Mucosa of descending colon (tissue), 3 donors: ENCODE data around the gene IER3. TPM values are rescaled to one million over a fixed set of nuclear protein-coding genes. Genes with fewer than 3 reads are reported as not detected.

ENCODE experiments used
- ATAC-seq: fragments of 200-7000 bp; cut with Tn5 transposase; one replicate; pipeline ENCODE4 v1.9.1; 2020; ENCODE audit warnings: mild to moderate bottlenecking, moderate library complexity
- DNase-seq, 3 donors: peaks; one replicate each; pipeline ENCODE4 v3.0.0-alpha.2; 2020
- H3K36me3 ChIP-seq: fragments of 200-600 bp; one replicate; pipeline ENCODE4 v1.8.0; 2021; ENCODE audit warnings: low read depth, mild to moderate bottlenecking
- H3K4me1 ChIP-seq: fragments of 200-600 bp; one replicate; pipeline ENCODE4 v1.8.0; 2021; ENCODE audit warnings: low read depth, mild to moderate bottlenecking
- H3K4me3 ChIP-seq: fragments of 200-600 bp; one replicate; pipeline ENCODE4 v1.8.0; 2021; ENCODE audit warnings: mild to moderate bottlenecking
- H3K9me3 ChIP-seq: fragments of 200-600 bp; one replicate; pipeline ENCODE4 v1.8.0; 2021; ENCODE audit warnings: mild to moderate bottlenecking
- intact Hi-C, 2 donors: fragments of 100-400 bp; cut with DNase I in 1 of 2; cut with micrococcal nuclease in 1 of 2; formaldehyde crosslinking; loops; one replicate each; pipeline versions ENCODE4 v1.11.0 to v1.11.1; 2022; cut with DNase I, micrococcal nuclease
- total RNA-seq, 3 donors: library from RNA; stranded (reverse); fragmentation: NEBNext Ultra II Directional in 2 of 3; extraction: Animal tissue kit (Norgen Biotek cat#: 25700) in 2 of 3; gene quantifications; one replicate each; pipeline versions ENCODE4 v1.2.1 to v1.2.4, GENCODE V29; 2021 to 2023
- TF ChIP-seq, protein P1 (sequence below): fragments of 200-600 bp; IDR thresholded peaks from one replicate; pipeline ENCODE4 v1.8.0; 2022; ENCODE audit warnings: antibody characterized with exemption, mild to moderate bottlenecking
- donor health status: DM: no; HTN: no; CAD: no; lungs with moderate emphysema.
- donor health status: DM: no; HTN: no; CAD: no.
- donor health status: DM: no; HTN: yes; CAD: no.

The IER3 gene
- total RNA-seq, 3 donors from 2014 or later = 64.0 to 183 (median 67.6) TPM

- Histone ChIP-seq H3K4me3 (peak overlapping the region; percentile 10), H3K36me3 (no peaks in the 10 kb centered on the region), H3K4me1 (peaks cover 61% of the 10 kb centered on the region), H3K9me3 (no peaks in the 10 kb centered on the region)
- TF ChIP-seq, protein P1, sequence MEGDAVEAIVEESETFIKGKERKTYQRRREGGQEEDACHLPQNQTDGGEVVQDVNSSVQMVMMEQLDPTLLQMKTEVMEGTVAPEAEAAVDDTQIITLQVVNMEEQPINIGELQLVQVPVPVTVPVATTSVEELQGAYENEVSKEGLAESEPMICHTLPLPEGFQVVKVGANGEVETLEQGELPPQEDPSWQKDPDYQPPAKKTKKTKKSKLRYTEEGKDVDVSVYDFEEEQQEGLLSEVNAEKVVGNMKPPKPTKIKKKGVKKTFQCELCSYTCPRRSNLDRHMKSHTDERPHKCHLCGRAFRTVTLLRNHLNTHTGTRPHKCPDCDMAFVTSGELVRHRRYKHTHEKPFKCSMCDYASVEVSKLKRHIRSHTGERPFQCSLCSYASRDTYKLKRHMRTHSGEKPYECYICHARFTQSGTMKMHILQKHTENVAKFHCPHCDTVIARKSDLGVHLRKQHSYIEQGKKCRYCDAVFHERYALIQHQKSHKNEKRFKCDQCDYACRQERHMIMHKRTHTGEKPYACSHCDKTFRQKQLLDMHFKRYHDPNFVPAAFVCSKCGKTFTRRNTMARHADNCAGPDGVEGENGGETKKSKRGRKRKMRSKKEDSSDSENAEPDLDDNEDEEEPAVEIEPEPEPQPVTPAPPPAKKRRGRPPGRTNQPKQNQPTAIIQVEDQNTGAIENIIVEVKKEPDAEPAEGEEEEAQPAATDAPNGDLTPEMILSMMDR = no peak
- ATAC-seq (peak; percentile 59), DNase-seq (peak in 2 of 3 donors; percentile 47 to 66)
- intact Hi-C loops = loop anchor here (10.0 kb wide), 2 partner anchors 77 to 137 kb away; partner anchors contain the start of gene DDR1 (in 2 of the 2)
Observed at GRCh38 chr6:30747902-30748769, 3.8 kb upstream of the IER3 start.

- intact Hi-C loops = loop anchor here (10.0 kb wide), 2 partner anchors 78 to 138 kb away; partner anchors contain the start of gene DDR1 (in 2 of the 2)
- DNase-seq (no peak), ATAC-seq (no peak)
- TF ChIP-seq, protein P1 = no peak
- Histone ChIP-seq H3K4me3 (no peak overlapping the region), H3K9me3 (no peaks in the 10 kb centered on the region), H3K4me1 (peaks cover 61% of the 10 kb centered on the region), H3K36me3 (peaks cover 5% of the 10 kb centered on the region)
Observed at GRCh38 chr6:30747300-30747687, 2.9 kb upstream of the IER3 start.

DNA sequence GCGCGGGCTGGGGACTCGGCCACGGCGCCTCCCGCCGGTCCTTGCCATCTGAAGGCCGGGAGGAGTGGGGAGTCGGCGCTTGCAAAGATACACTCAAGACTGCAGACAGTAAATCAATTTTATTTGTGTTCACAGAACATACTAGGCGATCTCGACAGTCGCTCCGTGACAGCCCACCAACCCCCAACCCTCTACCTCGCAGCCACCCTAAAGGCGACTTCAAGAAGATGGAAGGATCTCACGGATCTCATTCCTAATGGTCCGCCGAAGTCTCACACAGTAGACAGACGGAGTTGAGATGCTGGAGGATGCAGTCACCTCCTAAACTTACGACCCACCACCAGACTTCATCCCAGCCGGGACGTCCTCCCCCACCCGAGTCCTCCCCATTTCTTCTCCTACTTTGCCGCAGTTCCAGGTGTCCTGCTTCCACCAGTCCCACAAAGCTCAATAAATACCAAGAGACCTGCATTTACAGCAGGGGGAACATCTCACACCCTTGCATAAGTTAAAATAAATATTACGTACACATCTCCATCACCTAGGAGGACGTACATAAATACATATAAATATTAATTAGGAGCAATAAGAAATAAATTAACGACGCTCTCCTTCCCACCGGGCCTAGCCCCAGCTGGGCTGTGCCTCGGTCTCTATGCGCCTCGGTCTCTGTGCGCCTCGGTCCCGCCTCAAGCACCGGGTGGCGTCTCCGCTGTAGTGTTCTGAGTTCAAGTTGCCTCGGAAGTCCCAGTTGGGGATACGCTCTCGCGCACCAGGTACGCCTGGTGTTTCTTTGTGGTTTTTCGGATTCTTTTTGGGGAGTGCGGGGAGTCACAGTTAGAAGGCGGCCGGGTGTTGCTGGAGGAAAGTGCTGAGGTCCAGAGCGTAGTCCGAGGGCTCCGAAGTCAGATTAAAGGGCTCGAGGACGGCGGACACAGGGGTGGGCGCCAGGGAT is 971 bp downstream of the IER3 start:
- Histone ChIP-seq H3K4me1 (peaks cover 36% of the 10 kb centered on the region), H3K9me3 (no peaks in the 10 kb centered on the region), H3K36me3 (peaks cover 5% of the 10 kb centered on the region), H3K4me3 (peak overlapping the region; percentile 71)
- intact Hi-C loops = loop anchor here (10.0 kb wide), 2 partner anchors 81 to 141 kb away; partner anchors contain the start of gene DDR1 (in 2 of the 2)
- DNase-seq (peak; percentile 60 to 73 (median 70)), ATAC-seq (no peak)
- TF ChIP-seq, protein P1 = no peak

DNA sequence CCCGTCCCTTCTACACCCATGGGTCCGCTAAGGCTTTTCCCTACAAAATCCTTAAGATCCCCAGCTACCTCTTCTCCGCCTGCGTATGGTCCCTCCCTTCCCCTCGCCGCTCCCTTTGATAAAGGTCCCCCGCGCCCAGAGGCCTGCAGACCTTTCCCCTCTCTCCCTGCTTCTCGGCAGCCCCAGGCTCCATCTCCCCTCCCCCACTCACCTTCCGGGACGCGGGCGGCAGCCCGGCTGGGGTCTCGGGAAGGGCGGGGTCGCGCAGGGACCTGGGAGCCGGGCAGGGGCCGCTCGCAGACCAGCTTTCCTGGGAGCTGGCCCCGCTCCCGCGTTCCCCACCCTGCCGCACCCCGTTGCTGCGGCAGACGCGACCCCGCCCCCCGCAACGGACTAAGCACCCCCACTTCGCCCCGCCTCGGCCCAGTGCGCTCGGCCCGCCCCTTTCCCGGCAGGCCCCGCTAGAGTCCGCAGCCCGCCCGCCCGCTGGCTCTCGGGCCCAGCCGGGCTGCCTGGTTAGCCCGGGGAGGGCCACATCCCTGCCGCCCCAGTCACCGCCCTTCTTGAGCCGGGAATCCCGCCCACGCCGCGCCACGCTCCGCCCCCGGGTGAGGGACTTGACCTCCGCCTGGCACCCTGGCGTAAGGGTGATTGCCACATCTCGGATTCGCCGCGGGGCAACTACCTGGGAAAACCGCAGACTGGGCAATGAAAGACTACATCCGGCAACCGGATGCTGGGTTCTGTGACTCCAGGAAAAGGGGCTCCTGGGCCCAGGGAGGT is 1.8 kb downstream of the IER3 start, which contains the start of gene FLOT1:
Gene FLOT1, minus strand, starts transcription at position 372 of the 783 bp plus-strand sequence. CDS start 498 bp downstream, outside the sequence.
- ATAC-seq = peak; percentile 81
- peaks cover 34% of the 10 kb centered on the region for H3K4me1 ChIP-seq
- peak within 1 kb of the TSS; percentile 71 for H3K4me3 ChIP-seq
- intact Hi-C loops = loop anchor here (10.0 kb wide), 2 partner anchors 82 to 142 kb away; partner anchors contain the start of gene DDR1 (in 2 of the 2)
- peaks cover 5% of the 10 kb centered on the region for H3K36me3 ChIP-seq
- TF ChIP-seq, protein P1 = peak; percentile 7
- no peaks in the 10 kb centered on the region for H3K9me3 ChIP-seq
- peak; percentile 99 to 100 (median 99) for DNase-seq
